ENCODE measurements around the gene ENPP1. TPM values are rescaled to one million over a fixed set of nuclear protein-coding genes. Genes with fewer than 3 reads are reported as not detected.

ENPP1 gene
- total and polyA plus RNA-seq, 9 of the 15 experiments (the other 6 are each of a cell fraction or from before 2014, with no cell fraction given), result 0.03 to 0.56 (median 0.14) TPM

GRCh38 chr6:131773284-131773950 lies 34.4 kb upstream of the ENPP1 start:
- CTCF ChIA-PET (ENCODE audit: low intra/inter-chr PET ratio), result no interaction called here
- H3K27me3 ChIP-seq (ENCODE audit: control insufficient read depth in 2 of 2, insufficient read depth in 2 of 2, low read length in 2 of 2), result peaks cover 0 to 7% of the 10 kb centered on the region in 2 experiments; a peak in 1 of 5 replicates

GRCh38 chr6:131775886-131776285 lies 31.9 kb upstream of the ENPP1 start:
- WGBS (ENCODE audit: insufficient coverage, low coverage, missing lambda C conversion rate), result 0% methylated on average over 3 of the region's 3 CpGs
- H3K4me1 ChIP-seq (replicated peaks in 1 of 2; ENCODE audit: control insufficient read depth in 2 of 2, insufficient read depth in 2 of 2, low read length in 2 of 2), result no peaks in the 10 kb centered on the region

More at GRCh38 chr6:131773284-131773950, 34.4 kb upstream of the ENPP1 start:
- no peak overlapping the region for H2AFZ ChIP-seq (ENCODE audit: low read depth, low read length)
- H3K4me2 ChIP-seq (ENCODE audit: insufficient read depth, low read length), result no peak overlapping the region
- intact Hi-C loops (cut with micrococcal nuclease), result no loop called here
- H3K27ac ChIP-seq (ENCODE audit: extremely low read depth, low read depth, low read length), result no peak overlapping the region
- H3K4me3 ChIP-seq, result no peak overlapping the region
- H3K9ac ChIP-seq (ENCODE audit: insufficient read depth in 1 of 2, low read depth in 2 of 2, low read length in 2 of 2), result no peak overlapping the region
- no peaks in the 10 kb centered on the region for H3K36me3 ChIP-seq (ENCODE audit: control insufficient read depth, insufficient read depth, low read length)
- ATAC-seq, result no peak
- TF ChIP-seq THRAP3 (IDR thresholded peaks at IDR 0.05; ENCODE audit: borderline replicate concordance) (no peak), ZNF766 (CRISPR knock-in tag; conservative IDR thresholded peaks at IDR 0.05) (no peak)
- no TSS peak for BruUV-seq (replicated peaks)
- no peaks in the 10 kb centered on the region for H3K9me1 ChIP-seq (ENCODE audit: control insufficient read depth, insufficient read depth, low read length)
- WGBS (ENCODE audit: insufficient coverage, low coverage, missing lambda C conversion rate), result 0% methylated on average over 4 of the region's 4 CpGs
- no peak for DNase-seq (ENCODE audit: extremely low read depth in 1 of 4, low spot score in 3 of 4)
- no peaks in the 10 kb centered on the region for H3K4me1 ChIP-seq (replicated peaks in 1 of 2; ENCODE audit: control insufficient read depth in 2 of 2, insufficient read depth in 2 of 2, low read length in 2 of 2)
- no peaks in the 10 kb centered on the region for H4K20me1 ChIP-seq (replicated peaks; ENCODE audit: control insufficient read depth, insufficient read depth, low read length)
- POLR2A ChIA-PET, result no interaction called here
- no peaks in the 10 kb centered on the region for H3K79me2 ChIP-seq (ENCODE audit: control insufficient read depth, insufficient read depth, low read length)
- in situ Hi-C loops (cut with MboI), result no loop called here
- H3K9me3 ChIP-seq (replicated peaks; ENCODE audit: control insufficient read depth, insufficient read depth, low read depth, low read length), result no peaks in the 10 kb centered on the region
- no peak for FAIRE-seq

More at GRCh38 chr6:131775886-131776285, 31.9 kb upstream of the ENPP1 start:
- no peaks in the 10 kb centered on the region for H3K36me3 ChIP-seq (ENCODE audit: control insufficient read depth, insufficient read depth, low read length)
- H3K27me3 ChIP-seq (ENCODE audit: control insufficient read depth in 2 of 2, insufficient read depth in 2 of 2, low read length in 2 of 2), result peaks cover 3 to 12% of the 10 kb centered on the region in 2 experiments; a peak in 4 of 5 replicates
- H3K9me1 ChIP-seq (ENCODE audit: control insufficient read depth, insufficient read depth, low read length), result no peaks in the 10 kb centered on the region
- DNase-seq (ENCODE audit: extremely low read depth in 1 of 4, low spot score in 3 of 4), result no peak
- ChIA-PET CTCF (ENCODE audit: low intra/inter-chr PET ratio) (no interaction called here), POLR2A (no interaction called here)
- no peak overlapping the region for H3K4me2 ChIP-seq (ENCODE audit: insufficient read depth, low read length)
- H3K9me3 ChIP-seq (replicated peaks; ENCODE audit: control insufficient read depth, insufficient read depth, low read depth, low read length), result no peaks in the 10 kb centered on the region
- BruUV-seq (replicated peaks), result no TSS peak
- no peak overlapping the region for H3K9ac ChIP-seq (ENCODE audit: insufficient read depth in 1 of 2, low read depth in 2 of 2, low read length in 2 of 2)
- intact Hi-C loops (cut with micrococcal nuclease) (no loop called here), in situ Hi-C loops (cut with MboI) (no loop called here)
- no peaks in the 10 kb centered on the region for H4K20me1 ChIP-seq (replicated peaks; ENCODE audit: control insufficient read depth, insufficient read depth, low read length)
- H3K4me3 ChIP-seq, result no peak overlapping the region
- no peak overlapping the region for H2AFZ ChIP-seq (ENCODE audit: low read depth, low read length)
- no peaks in the 10 kb centered on the region for H3K79me2 ChIP-seq (ENCODE audit: control insufficient read depth, insufficient read depth, low read length)
- no peak for TF ChIP-seq ZNF121 (CRISPR knock-in tag; conservative IDR thresholded peaks at IDR 0.05)
- no peak for TF ChIP-seq SAFB2 (IDR thresholded peaks at IDR 0.05; ENCODE audit: borderline replicate concordance, low read depth, low read length, severe bottlenecking)
- TF ChIP-seq ZNF212 (CRISPR knock-in tag; IDR thresholded peaks at IDR 0.05), result no peak
- TF ChIP-seq CBX2 (IDR thresholded peaks at IDR 0.05; ENCODE audit: insufficient read depth, low read length, poor library complexity, severe bottlenecking), result no peak
- no peak for TF ChIP-seq HINFP (tag; conservative IDR thresholded peaks at IDR 0.05; ENCODE audit: low read depth)
- ATAC-seq, result no peak
- no peak for FAIRE-seq
- no peak overlapping the region for H3K27ac ChIP-seq (ENCODE audit: extremely low read depth, low read depth, low read length)

Measured in K562 (cell line).